GM11168 (cell line): Measurements from ENCODE around the gene NEK9.

ENCODE experiments used
- in situ Hi-C: fragments of 300-500 bp; cut with MboI; formaldehyde crosslinking; loops from one replicate; pipeline ENCODE4 v1.12.0; 2022; ENCODE audit warnings: low sequenced_read_pairs; ENCODE audit not compliant: unreplicated experiment

Gene NEK9

DNA sequence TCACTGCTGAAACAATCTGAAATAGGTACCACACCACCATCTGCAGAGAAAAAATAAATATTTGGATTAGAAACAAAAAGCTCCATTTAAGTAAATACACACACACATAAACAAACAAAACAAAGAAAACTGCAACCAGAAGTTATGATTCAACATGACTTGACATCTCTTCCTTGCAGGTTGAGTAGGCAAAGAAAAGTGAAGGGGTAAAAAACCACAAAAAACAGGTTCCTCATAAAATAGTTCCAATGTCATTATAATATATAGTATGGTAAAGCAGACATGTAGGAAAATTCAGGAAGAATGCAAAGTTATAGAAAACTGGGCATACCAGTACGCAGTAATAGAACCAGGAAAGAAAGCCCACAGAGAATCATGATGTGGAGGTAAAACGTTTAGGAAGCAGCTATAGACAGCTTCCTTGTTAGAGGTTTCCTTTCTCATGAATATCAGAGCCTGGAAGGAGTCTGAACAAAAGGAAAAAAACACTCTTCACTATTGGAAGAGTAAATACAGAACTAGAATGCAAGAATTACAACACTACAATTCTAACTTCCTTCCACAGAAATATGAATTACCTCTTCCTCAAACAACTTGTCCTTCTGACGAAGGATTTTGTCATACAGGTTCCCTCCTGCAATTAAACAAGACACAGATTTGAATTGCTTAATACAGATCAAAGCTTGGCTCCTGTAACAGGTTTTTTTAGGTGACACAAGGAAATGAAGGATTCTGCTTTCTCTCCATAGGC, 6.1 kb downstream of the NEK9 start:
- in situ Hi-C loops, result no loop called here

DNA sequence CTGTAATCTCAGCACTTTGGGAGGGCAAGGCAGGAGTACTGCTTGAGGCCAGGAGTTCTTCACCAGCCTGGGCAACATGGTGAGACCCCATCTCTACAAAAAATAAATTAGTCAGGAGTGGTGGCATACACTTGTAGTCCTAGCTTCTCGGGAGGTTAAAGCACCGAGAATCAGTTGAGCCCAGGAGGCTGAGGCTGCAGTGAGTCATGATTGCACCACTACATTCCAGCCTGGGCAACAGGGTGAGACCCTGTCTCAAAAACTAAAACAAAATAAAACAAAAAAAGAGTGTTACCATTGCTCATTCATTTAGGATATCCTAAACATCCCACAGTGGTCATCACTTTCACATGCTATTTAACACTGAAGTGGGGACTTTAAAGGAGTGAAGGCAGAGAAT, 7.8 kb downstream of the NEK9 start:
- in situ Hi-C loops, result no loop called here

DNA sequence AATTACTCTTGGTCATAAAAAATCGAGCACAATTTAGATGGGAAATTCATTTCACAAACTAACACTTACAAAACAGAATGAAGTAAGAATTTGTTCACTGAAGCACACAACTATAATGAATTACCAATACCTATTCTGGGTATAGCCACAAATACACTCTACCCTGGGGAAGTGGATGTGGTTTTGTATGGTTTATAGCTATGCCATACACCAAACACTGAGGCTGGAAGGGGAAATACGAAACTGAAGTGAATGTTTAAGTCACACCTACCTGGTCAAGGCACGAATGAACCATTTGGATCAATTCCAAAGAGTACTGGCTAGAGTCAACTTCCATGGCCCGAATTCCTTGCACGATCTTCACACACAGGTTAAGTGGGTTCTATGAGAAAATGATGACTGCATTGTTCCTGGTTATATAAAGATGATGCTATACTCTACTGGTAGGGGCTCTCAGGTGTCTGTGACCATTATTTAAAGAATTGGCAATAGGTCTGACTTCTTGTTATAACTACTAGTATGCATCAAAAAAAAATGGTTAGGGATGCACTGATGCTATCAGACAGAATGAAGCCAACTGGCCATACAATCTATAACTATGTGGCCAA, 12.8 kb downstream of the NEK9 start:
- in situ Hi-C loops, result no loop called here

DNA sequence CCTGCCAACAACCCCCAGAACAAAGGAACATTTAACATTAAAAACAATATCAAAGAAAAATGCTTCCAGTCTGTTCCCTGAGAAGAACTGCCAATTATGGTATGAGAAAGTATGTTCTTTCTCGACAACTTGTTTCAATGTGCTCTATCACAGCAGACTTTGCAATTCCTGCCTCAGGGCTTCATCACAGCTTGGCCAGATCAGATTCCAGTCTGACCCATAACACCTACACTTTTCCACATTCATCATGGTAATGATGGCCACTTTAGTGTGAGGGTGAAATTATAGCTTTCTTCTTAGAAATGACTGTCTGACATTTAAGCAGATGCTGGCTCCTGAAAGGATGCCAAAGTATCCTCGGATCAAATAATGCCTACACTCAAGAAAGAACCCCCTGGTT, 17.0 kb downstream of the NEK9 start:
- in situ Hi-C loops, result no loop called here

DNA sequence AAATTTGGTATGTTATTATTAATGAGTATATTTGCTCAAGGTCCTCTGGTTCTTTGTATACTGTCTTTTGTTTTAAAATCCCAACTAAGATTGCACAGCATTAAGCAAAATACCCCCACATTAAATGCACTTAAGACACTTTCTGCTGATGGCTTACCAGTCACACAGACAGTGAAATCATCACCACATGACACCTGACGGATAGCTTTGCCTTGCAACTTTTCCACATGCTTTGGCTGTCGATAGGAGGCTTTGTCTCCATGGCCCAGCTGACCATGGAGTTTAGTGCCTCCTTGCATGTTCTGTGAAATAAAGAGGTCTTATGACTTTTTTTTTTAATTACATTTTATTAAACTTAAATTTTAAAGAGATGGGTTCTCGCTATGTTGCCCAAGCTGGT, 19.7 kb downstream of the NEK9 start:
- in situ Hi-C loops, result no loop called here

DNA sequence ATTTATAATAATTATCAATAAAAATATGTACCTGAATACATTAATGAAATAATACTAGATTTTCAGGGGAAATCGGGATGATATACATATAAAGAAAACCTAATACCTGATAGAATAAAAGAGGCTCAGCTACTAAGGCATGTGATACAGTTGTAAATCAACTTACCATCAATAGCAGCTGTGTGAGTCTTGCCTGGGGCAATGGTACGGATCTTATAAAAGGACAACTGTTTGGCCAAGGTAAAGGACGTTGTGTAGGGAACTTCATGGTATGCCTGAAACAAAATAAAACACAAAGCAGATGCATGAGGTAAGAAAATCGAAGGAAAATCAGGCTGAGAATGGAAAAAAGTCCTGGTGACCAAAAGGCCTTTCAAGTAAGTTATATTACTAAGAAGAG, 25.4 kb downstream of the NEK9 start:
- in situ Hi-C loops, result no loop called here

DNA sequence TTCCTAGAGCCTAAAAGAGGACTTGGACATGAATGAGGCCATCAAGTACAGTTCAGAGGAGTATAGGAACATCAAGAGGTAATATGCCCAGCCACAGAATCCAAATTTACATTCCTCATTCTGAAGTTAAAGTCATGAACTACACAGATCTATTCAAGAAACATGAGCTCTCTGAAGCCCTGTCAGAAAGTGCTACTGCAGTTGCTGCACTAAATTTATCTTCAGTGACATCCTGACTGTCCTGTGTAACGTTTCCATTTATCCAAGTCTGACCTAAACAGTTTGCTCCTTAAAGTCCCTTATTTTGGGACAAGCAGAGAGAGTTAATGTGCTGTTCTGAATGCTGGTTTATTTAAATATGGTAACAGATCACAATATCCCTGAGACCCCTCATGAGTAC, 28.2 kb downstream of the NEK9 start:
- in situ Hi-C loops, result no loop called here

DNA sequence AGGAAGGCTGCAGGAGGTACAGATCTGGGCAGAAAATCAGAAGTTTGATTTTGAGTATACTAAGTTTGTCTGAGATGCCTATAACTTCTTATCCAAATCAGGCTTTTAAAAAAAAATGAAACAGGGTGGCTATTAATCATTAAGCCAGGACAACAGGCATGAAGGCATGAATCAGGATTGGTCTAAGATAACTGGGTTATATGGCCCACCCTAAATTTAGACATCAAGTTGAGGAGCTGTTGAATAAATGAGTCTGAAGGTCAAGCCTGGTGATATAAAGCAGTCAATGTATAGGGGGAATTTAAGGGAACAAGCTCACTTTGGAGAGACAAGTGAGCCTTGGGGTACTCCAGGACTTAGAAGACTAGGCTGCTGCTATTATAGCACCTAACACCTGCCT, 28.6 kb downstream of the NEK9 start:
- in situ Hi-C loops, result no loop called here

DNA sequence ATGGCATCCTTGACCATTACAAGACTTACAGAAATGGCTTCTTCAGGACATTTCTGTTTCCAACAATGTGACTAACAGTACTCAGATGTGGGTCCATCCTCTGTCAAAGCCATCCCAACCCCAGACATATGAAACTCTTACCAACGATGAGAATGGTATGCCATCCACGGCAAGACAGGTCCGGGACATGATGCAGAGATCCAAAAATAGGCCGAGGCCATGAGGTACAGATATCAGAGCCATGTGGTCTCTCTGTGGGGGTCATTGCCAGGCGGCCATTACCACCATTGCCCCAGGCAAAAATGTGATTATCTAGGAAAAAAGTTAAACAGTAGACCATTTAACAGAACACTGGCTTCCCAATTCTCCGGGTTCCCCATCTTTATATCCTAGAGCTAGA, 29.9 kb downstream of the NEK9 start:
- in situ Hi-C loops, result no loop called here

DNA sequence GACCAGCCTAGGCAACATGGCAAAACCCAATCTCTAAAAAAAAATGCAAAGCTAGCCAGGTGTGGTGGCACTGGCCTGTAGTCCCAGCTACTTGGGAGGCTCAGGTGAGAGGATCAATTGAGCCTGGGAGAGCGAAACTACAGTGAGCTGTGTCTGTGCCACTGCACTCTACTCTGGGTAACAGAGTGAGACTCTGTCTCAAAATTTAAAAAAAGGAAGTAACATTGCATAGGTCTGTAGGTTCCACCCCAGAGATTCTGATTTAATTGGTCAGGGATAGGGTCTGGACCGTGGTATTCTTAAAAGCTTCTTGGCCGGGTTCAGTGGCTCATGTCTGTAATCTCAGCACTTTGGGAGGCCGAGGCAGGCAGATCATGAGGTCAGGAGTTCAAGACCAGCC, 31.2 kb downstream of the NEK9 start:
- in situ Hi-C loops, result no loop called here

DNA sequence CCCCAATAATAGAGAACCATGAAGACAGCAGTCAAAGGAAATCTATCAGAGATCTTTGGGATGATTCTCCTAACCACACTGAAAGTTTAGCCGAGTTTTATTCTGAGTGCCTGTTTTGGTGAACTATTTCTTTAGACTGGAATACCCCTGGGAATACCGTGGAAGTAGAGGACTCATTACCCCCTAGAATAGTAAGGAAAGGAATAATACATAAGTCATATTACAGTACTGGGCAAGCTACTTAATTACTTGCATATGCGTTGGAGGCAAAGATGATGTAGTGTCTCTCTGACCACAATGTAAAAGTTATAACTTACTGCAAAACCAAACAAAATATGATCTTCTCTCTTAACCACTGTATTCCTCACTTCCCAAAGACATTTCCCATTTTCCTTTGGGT, 32.0 kb downstream of the NEK9 start:
- in situ Hi-C loops, result no loop called here

DNA sequence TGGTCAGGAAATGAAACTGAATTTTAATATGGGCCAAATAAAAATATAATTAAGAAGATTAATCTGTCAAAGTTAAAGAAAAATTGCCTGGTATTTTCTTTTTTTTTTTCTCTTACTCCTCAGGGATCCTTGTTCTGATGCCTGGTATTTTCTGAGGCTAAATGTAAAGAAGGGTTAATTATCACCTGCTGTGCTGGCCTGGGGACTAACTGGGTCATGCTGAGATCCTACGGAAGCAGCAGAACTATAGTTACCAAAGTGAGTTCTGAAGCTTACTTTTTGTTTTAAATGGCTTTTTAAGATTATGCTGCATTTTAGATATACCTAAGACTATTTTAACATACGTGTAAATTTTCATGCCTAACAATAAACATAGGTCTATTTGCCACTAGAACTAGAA, 34.1 kb downstream of the NEK9 start:
- in situ Hi-C loops, result no loop called here

DNA sequence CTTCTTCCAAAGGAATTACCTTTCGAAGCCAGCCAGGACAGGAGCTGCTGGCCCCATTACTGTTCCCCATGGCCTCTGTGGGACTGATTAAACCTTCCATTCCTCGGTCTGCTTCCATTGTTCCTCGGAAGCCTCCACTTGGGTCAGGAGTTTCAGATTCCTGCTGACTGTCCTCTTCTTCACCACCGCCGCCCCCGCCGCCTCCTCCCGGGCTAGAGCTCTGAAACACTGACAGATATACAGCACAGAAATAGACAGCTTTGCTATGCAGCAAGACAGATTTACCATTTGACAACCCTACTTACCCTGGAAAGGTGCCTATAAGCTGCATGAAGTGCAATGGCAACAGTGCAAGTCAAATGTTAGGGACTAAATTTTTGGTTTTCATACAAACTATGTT, 35.6 kb downstream of the NEK9 start:
- in situ Hi-C loops, result no loop called here

DNA sequence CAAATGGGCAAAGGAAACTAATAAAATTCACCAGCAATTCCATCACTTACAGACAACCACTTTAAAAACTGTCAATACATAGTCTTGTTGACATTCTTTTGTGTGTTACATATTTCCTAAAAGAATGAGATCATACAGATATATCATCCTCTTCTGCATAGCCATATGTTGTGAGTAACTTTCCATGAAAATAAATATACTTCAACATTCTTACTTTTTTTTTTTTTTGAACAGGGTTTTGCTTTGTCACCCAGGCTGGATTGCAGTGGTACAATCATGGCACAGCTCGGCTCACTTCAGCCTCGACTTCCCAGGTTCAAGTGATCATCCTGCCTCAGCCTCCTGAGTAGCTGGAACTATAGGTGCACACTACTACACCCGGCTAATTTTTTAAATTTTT, 36.5 kb downstream of the NEK9 start:
- in situ Hi-C loops, result no loop called here

DNA sequence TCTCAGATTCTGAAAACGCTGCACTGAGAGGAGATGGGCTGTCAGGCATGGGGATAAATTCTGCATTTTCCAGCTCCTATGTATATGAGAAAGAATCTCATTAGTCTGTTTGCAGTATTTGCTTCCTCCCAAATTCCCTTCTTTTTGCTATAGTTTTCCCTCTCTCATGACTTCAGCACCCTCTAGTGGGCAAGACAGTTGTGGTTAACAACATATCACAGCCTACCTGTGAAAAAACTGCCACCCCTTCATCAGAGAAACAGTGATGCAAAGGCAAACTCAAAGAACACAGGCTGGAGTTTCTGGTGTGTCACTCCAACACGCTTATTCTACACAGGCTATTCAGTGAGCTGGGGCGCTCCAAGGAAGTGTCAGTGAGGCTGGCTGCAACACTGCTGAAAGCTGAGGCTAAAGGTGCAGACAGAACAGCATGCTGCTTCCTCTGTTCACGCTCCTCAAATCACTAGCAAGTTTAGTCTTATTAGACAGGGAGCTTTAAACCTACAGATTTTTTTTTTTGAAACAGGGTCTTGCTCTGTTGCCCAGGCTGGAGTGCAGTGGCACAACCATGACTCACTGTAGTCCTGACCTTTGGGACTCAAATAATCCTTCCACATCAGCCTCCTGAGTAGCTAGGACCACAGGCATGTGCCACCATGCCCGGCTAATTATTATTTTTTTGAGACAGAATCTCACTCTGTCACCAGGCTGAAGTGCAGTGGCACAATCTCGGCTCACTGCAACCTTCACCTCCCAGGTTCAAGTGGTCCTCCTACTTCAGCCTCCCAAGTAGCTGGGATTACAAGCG, 38.1 kb downstream of the NEK9 start:
- in situ Hi-C loops, result no loop called here

DNA sequence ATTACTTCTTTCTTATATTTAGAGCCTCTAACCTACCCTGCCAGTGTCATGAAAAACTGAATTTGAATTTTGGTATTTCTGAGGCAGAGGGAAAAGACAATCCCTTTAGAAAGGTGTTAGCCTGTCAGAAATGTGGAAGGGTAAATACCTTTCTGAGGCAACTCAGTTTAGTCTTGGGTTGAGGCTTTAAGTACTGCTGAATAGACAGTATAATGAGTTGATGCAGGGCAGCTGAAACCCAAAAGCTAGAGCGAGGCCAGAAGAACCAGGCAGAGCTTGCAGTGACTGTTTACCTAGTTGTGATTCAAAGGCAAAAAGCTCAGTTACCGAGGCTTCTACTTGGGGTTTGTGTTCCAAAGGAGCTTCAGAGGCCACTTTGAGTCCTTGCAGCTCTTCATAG, 38.7 kb downstream of the NEK9 start:
- in situ Hi-C loops, result no loop called here

DNA sequence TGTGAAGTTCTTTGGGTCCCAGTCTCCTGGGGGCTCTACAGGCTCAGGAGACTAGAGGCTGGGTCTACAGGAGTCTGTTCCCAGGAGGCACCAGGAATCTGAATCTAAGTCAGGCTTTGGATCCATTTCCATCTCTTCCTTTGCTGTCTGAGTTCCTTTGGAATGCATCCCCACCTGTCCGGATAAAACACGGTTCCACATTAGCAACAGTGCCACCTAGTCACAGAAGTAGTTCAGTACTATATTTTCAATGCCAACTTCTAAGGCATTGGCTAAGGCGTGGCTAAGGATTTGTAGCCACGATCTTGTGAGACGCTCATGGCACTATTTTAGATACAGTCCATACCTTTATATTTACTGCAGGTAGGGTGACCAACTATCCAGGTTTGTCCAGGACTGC, 42.3 kb downstream of the NEK9 start:
- in situ Hi-C loops, result no loop called here

DNA sequence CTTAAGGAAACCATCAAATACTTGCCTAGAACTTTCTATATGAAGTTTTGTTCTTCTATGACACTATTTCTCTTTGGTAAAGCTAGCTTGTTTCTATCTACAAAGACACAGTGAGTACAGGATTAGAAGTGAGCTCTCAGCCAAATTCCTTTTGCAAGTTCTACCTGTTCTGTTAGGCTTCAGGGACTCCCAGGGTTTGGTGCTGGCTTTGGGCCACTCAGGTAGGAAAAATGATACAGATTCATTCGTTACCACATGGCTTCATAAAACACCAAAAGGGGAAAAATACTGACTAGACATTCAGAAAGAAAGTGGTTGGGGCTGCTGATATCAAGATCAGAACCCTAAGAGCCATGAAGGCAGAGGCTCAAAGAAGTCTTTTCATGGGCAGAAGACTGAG, 43.6 kb downstream of the NEK9 start:
- in situ Hi-C loops, result no loop called here

DNA sequence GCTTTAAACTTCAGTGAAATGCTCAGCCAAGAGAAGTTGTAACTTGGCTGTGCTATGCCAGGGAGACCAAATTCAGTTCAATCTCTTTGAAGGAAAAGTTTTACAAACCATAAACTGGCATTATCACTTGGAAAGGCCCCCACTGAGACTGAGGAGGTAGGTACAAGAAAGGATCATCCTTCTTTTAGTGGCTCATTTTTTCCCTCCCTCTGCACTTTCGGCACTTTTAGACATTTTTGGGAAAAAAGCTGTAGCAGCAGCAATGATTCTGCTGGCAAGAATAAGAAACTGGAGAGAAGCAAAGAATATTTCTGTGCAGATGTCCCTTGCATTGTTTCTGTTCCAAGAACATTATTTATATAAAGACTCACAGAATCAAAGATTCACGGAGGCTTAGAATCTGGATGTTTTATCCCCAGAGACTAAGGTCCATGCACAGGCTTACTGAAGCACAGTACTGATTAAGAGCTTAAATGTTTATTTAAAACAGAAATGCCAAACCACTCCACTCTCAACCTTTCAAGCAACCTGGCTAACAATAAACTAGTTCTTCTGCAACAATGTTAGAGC, 45.1 kb downstream of the NEK9 start:
- in situ Hi-C loops, result no loop called here

DNA sequence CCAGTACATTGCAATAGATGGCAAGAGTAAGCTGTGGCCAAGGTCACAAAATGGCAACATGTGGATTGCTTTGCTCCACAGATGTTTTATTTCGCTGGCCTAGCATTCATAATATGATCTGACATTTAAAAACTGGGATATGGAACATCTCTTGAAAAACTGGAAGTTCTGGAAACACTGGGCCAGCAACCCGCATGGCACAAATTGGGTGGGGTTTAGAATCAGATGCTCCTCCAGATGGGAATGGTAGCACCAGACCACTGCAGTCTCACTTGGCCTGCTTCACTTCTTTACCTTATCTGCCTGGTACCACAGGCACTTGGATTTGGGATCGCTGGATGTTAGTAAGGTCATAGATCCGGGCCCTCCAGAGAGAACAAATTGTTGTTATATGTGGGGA, 47.3 kb downstream of the NEK9 start:
- in situ Hi-C loops, result no loop called here

DNA sequence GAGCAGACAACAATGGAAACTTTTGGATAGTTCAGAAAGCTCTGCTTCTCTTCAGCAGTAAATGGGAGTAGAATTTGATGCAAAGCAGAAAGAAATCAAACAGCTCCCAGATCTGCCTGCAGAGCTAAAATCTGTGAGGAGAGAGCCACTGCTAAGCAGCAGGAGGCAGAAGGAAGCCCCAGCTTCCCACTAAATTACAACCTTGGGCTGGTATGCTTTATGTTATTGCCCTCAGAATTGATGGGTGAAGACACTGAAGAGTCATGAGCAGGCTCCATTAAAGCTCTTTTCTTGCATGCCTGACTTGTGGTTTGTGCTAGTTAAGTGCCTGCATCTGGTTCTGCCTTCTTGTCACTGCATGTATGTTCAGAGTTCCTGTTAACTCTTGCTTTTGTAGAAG, 49.1 kb downstream of the NEK9 start:
- in situ Hi-C loops, result no loop called here
